Measurements from ENCODE around the gene RRP12.

- TF ChIP-seq, protein P1, sequence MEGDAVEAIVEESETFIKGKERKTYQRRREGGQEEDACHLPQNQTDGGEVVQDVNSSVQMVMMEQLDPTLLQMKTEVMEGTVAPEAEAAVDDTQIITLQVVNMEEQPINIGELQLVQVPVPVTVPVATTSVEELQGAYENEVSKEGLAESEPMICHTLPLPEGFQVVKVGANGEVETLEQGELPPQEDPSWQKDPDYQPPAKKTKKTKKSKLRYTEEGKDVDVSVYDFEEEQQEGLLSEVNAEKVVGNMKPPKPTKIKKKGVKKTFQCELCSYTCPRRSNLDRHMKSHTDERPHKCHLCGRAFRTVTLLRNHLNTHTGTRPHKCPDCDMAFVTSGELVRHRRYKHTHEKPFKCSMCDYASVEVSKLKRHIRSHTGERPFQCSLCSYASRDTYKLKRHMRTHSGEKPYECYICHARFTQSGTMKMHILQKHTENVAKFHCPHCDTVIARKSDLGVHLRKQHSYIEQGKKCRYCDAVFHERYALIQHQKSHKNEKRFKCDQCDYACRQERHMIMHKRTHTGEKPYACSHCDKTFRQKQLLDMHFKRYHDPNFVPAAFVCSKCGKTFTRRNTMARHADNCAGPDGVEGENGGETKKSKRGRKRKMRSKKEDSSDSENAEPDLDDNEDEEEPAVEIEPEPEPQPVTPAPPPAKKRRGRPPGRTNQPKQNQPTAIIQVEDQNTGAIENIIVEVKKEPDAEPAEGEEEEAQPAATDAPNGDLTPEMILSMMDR (IDR thresholded peaks at IDR 0.05), result no peak
- TF ChIP-seq EZH2phosphoT487 (IDR thresholded peaks at IDR 0.05), result no peak
- no peak for TF ChIP-seq EZH2 (IDR thresholded peaks at IDR 0.05)
Measured at GRCh38 chr10:97384156-97384555, 17.0 kb downstream of the RRP12 start.

Data from neural progenitor cell (in vitro differentiated cells).